ENCODE measurements around the gene TPSB2. TPM values are rescaled to one million over a fixed set of nuclear protein-coding genes. Genes with fewer than 3 reads are reported as not detected.

The TPSB2 gene
- total RNA-seq, 1 experiment from 2014 or later, result not detected

- Histone ChIP-seq H3K4me2 (no peak overlapping the region), H3K9me2 (ENCODE audit: insufficient read depth) (no peaks in the 10 kb centered on the region), H3K4me1 (replicated peaks; ENCODE audit: insufficient read depth) (no peaks in the 10 kb centered on the region), H4K20me1 (ENCODE audit: insufficient read depth) (no peaks in the 10 kb centered on the region; the same call in 1 of the 2 replicates), H3K79me2 (ENCODE audit: low read depth) (no peaks in the 10 kb centered on the region), H3K27me3 (ENCODE audit: insufficient read depth, low read depth) (peaks cover 59% of the 10 kb centered on the region), H3K9me3 (ENCODE audit: insufficient read depth, low read depth) (no peaks in the 10 kb centered on the region), H3K27ac (no peak overlapping the region), H2AFZ (no peak overlapping the region), H3K4me3 (no peak overlapping the region), H3F3A (ENCODE audit: insufficient read depth, low read depth) (no peaks in the 10 kb centered on the region), H3K36me3 (ENCODE audit: low read depth) (no peaks in the 10 kb centered on the region)
- TF ChIP-seq EZH2 (IDR thresholded peaks at IDR 0.05; ENCODE audit: low read depth) (no peak), CTCF (conservative IDR thresholded peaks at IDR 0.05) (no peak)
- ChIA-PET CTCF (no interaction called here), POLR2A (ENCODE audit: unreplicated experiment) (no interaction called here)
- intact Hi-C loops (cut with micrococcal nuclease; ENCODE audit: unreplicated experiment), result no loop called here
- BruUV-seq (replicated peaks), result no TSS peak
- DNase-seq, result no peak
Measured at GRCh38 chr16:1202274-1202673, 27.7 kb downstream of the TPSB2 start.

GRCh38 chr16:1201444-1201843 is 28.5 kb downstream of the TPSB2 start:
- CTCF ChIA-PET, result no interaction called here

DNA sequence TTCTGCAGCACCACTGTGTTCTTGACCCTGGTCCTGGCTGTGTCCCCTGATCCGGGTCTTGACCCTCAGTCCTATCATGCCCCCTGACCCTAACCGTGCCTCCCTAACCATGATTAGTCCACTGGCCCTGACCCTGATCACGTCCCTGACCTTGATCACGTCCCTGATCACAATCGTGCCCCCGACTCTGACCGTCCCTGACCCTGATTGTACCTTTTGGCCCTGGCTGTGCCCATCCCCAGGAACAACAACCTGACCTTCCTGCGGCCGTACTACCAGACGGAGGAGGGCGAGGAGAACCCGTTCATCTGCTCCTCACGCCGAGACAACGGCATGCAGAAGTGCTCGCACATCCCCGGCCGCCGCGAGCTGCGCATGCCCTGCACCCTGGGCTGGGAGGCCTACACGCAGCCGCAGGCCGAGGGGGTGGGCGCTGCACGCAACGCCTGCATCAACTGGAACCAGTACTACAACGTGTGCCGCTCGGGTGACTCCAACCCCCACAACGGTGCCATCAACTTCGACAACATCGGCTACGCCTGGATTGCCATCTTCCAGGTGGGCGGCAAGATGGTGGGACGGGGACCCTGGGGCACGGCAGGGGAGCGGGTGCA is 29.9 kb downstream of the TPSB2 start:
- CTCF ChIA-PET, result no interaction called here
- Histone ChIP-seq H4K20me1 (ENCODE audit: insufficient read depth) (peaks cover 3% of the 10 kb centered on the region; the same call in 1 of the 2 replicates), H3K9me3 (ENCODE audit: insufficient read depth, low read depth) (no peaks in the 10 kb centered on the region), H3K79me2 (ENCODE audit: low read depth) (no peaks in the 10 kb centered on the region), H3K4me1 (replicated peaks; ENCODE audit: insufficient read depth) (no peaks in the 10 kb centered on the region), H3K4me3 (no peak overlapping the region), H3K36me3 (ENCODE audit: low read depth) (no peaks in the 10 kb centered on the region), H2AFZ (no peak overlapping the region), H3K27ac (no peak overlapping the region), H3K27me3 (ENCODE audit: insufficient read depth, low read depth) (peaks cover 39% of the 10 kb centered on the region), H3K9me2 (ENCODE audit: insufficient read depth) (no peaks in the 10 kb centered on the region), H3K4me2 (no peak overlapping the region), H3F3A (ENCODE audit: insufficient read depth, low read depth) (no peaks in the 10 kb centered on the region)
- TF ChIP-seq EZH2 (IDR thresholded peaks at IDR 0.05; ENCODE audit: low read depth), result no peak
- TF ChIP-seq CTCF (conservative IDR thresholded peaks at IDR 0.05), result no peak
- BruUV-seq (replicated peaks), result no TSS peak
- DNase-seq, result no peak
- POLR2A ChIA-PET (ENCODE audit: unreplicated experiment), result no interaction called here
- intact Hi-C loops (cut with micrococcal nuclease; ENCODE audit: unreplicated experiment), result no loop called here

More at GRCh38 chr16:1201444-1201843, 28.5 kb downstream of the TPSB2 start:
- TF ChIP-seq CTCF (conservative IDR thresholded peaks at IDR 0.05) (no peak), EZH2 (IDR thresholded peaks at IDR 0.05; ENCODE audit: low read depth) (no peak)
- Histone ChIP-seq H4K20me1 (ENCODE audit: insufficient read depth) (peaks cover 3% of the 10 kb centered on the region; the same call in 1 of the 2 replicates), H3K4me3 (no peak overlapping the region), H3K27me3 (ENCODE audit: insufficient read depth, low read depth) (peaks cover 53% of the 10 kb centered on the region), H2AFZ (no peak overlapping the region), H3K79me2 (ENCODE audit: low read depth) (no peaks in the 10 kb centered on the region), H3K4me2 (no peak overlapping the region), H3K9me2 (ENCODE audit: insufficient read depth) (no peaks in the 10 kb centered on the region), H3K9me3 (ENCODE audit: insufficient read depth, low read depth) (no peaks in the 10 kb centered on the region), H3K4me1 (replicated peaks; ENCODE audit: insufficient read depth) (no peaks in the 10 kb centered on the region), H3F3A (ENCODE audit: insufficient read depth, low read depth) (no peaks in the 10 kb centered on the region), H3K36me3 (ENCODE audit: low read depth) (no peaks in the 10 kb centered on the region), H3K27ac (no peak overlapping the region)
- POLR2A ChIA-PET (ENCODE audit: unreplicated experiment), result no interaction called here
- intact Hi-C loops (cut with micrococcal nuclease; ENCODE audit: unreplicated experiment), result no loop called here
- no TSS peak for BruUV-seq (replicated peaks)
- DNase-seq, result no peak
